Loucy (cell line): ENCODE data around the gene GAGE12H.
"Not testable (repeated sequence)": the region's sequence is repeated elsewhere in the genome, so short reads cannot be mapped to it uniquely, and the experiment has no call there.

Source experiments
- CTCF ChIP-seq: fragments of 200-600 bp; sonication (generic); conservative IDR thresholded peaks from 2 replicates; pipeline ENCODE4 v1.5.1; 2014; ENCODE audit warnings: mild to moderate bottlenecking, antibody characterized with exemption, low read length
- EZH2phosphoT487 ChIP-seq: fragments of 200-600 bp; IDR thresholded peaks from 2 replicates; pipeline ENCODE4 v1.6.1; 2018; ENCODE audit warnings: antibody characterized with exemption, mild to moderate bottlenecking, moderate library complexity, borderline replicate concordance

- not testable (repeated sequence) for TF ChIP-seq CTCF, EZH2phosphoT487
Observed at GRCh38 chrX:49570100-49570499, 9.6 kb upstream of the GAGE12H start, which contains the start of gene GAGE12G.
